Measurements from ENCODE around the gene TENM3.

The TENM3 gene

DNA sequence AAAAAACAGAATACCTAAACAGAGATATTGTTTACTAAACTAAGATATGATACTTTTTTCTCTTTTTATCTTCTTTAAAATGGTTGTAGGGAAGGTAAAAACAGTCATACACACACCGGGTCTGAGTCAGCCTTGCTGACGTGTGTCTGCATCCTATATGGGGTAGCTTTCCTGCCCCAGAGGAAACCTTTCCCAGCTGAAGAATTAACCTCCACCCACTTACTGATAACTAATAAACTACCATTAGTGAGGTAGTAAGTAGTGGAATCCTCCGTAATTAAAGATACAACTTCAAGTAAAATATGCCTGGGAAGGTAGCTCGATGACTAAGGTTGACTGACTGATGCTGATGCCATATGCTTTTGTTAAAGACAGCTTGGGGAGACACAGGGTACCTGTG is 361.8 kb downstream of the TENM3 start:
- Histone ChIP-seq H3K27ac (ENCODE audit: poor library complexity, severe bottlenecking) (no peak overlapping the region), H3K4me3 (ENCODE audit: severe bottlenecking) (no peak overlapping the region), H3K27me3 (ENCODE audit: insufficient read depth, poor library complexity, severe bottlenecking) (no peaks in the 10 kb centered on the region), H3K9me3 (ENCODE audit: severe bottlenecking) (no peaks in the 10 kb centered on the region), H3K4me1 (ENCODE audit: insufficient read depth, poor library complexity, severe bottlenecking) (peaks cover 4% of the 10 kb centered on the region), H3K36me3 (ENCODE audit: low read depth) (no peaks in the 10 kb centered on the region)
- DNase-seq (ENCODE audit: low spot score) (no peak), ATAC-seq (ENCODE audit: low read depth) (no peak)
- no peak for TF ChIP-seq CTCF (IDR thresholded peaks at IDR 0.05; ENCODE audit: poor library complexity, severe bottlenecking)

DNA sequence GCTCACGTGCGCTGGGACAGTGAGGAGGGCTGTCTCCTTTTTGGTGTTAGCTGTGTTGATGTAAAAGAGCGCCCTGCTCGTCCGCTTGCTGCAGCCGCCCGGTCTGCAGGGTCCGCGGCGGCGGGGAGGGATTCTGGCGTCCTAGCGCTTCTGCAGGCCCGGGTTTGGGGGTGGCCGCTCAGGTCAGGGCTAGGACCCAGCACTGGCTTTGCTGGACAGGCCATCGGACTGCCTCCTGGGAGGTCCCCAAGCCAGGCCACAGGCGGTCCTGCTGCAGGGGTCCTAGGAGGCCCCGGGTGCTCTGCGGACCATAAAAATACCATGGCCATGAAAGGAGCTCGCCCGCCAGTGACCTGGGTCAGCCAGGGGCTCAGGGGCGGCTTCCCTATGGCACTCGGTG is 365.3 kb downstream of the TENM3 start:
- H3K9me3 ChIP-seq (ENCODE audit: severe bottlenecking): no peaks in the 10 kb centered on the region
- DNase-seq (ENCODE audit: low spot score): no peak
- H3K4me1 ChIP-seq (ENCODE audit: insufficient read depth, poor library complexity, severe bottlenecking): peaks cover 4% of the 10 kb centered on the region
- no peaks in the 10 kb centered on the region for H3K36me3 ChIP-seq (ENCODE audit: low read depth)
- H3K4me3 ChIP-seq (ENCODE audit: severe bottlenecking): no peak overlapping the region
- no peak overlapping the region for H3K27ac ChIP-seq (ENCODE audit: poor library complexity, severe bottlenecking)
- ATAC-seq (ENCODE audit: low read depth): no peak
- no peaks in the 10 kb centered on the region for H3K27me3 ChIP-seq (ENCODE audit: insufficient read depth, poor library complexity, severe bottlenecking)
- no peak for TF ChIP-seq CTCF (IDR thresholded peaks at IDR 0.05; ENCODE audit: poor library complexity, severe bottlenecking)

DNA sequence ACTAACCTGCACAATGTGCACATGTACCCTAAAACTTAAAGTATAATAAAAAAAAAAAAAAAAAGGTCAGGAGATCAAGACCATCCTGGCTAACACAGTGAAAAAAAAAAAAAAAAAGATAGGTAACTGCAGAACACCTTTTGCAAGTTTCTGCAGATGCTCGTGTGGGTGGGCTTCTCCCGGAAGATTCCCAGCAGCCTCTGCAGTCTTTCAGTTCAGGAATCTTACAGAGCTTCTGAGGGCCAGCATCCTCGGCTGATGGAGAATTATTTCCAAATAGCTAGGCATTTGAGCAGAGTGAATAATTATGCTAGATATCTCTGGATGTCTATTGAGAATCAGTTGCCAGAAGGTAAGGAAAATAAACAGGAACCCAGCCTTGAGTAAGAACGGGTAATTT is 373.3 kb downstream of the TENM3 start:
- no peak for DNase-seq (ENCODE audit: low spot score)
- H3K9me3 ChIP-seq (ENCODE audit: severe bottlenecking): no peaks in the 10 kb centered on the region
- no peak overlapping the region for H3K4me3 ChIP-seq (ENCODE audit: severe bottlenecking)
- ATAC-seq (ENCODE audit: low read depth): no peak
- no peaks in the 10 kb centered on the region for H3K36me3 ChIP-seq (ENCODE audit: low read depth)
- H3K27me3 ChIP-seq (ENCODE audit: insufficient read depth, poor library complexity, severe bottlenecking): no peaks in the 10 kb centered on the region
- H3K27ac ChIP-seq (ENCODE audit: poor library complexity, severe bottlenecking): no peak overlapping the region
- no peak for TF ChIP-seq CTCF (IDR thresholded peaks at IDR 0.05; ENCODE audit: poor library complexity, severe bottlenecking)
- H3K4me1 ChIP-seq (ENCODE audit: insufficient read depth, poor library complexity, severe bottlenecking): no peaks in the 10 kb centered on the region

- H3K4me1 ChIP-seq (ENCODE audit: insufficient read depth, poor library complexity, severe bottlenecking): no peaks in the 10 kb centered on the region
- no peaks in the 10 kb centered on the region for H3K27me3 ChIP-seq (ENCODE audit: insufficient read depth, poor library complexity, severe bottlenecking)
- no peak for DNase-seq (ENCODE audit: low spot score)
- H3K4me3 ChIP-seq (ENCODE audit: severe bottlenecking): no peak overlapping the region
- H3K36me3 ChIP-seq (ENCODE audit: low read depth): no peaks in the 10 kb centered on the region
- H3K27ac ChIP-seq (ENCODE audit: poor library complexity, severe bottlenecking): no peak overlapping the region
- ATAC-seq (ENCODE audit: low read depth): no peak
- H3K9me3 ChIP-seq (ENCODE audit: severe bottlenecking): no peaks in the 10 kb centered on the region
- TF ChIP-seq CTCF (IDR thresholded peaks at IDR 0.05; ENCODE audit: poor library complexity, severe bottlenecking): no peak
These were observed 376.5 kb downstream of the TENM3 start for GRCh38 chr4:182619660-182620059.

DNA sequence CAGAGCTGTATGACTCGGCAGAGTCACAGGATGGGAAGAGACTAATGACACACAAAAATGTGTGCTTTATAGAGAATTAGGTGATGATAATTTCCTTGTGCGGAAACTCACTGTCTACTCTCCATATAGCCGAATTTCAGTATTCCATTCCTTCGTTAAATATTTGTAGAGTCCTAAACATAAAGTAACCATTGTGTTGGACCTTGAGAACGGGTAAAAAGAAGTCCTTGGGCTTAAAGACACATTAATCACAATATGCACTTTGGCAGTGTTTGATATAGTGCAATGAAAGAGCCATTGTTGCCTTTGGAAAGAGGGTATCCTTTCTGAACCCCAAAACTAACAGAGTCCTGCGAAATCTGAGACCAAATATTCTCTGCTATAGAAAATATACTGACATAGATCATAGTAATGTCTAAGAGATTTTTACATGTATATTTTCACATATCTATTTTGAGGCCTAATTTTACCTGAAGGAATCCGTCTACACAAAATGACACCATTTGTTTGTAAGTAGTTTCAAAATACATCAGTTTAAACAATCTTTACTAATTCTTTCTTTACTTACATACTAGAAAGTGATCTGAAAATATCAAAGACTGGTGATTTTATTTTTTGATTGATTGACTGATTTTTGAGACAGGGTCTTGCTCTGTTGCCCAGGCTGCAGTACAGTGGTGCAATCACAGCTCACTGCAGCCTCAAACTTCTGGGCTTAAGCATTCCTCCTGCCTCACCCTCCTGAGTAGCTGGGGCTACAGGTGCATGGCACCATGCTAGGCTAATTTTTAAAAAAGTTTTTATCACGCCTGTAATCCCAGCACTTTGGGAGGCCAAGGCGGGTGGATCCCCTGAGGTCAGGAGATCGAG is 377.1 kb downstream of the TENM3 start:
- TF ChIP-seq CTCF (IDR thresholded peaks at IDR 0.05; ENCODE audit: poor library complexity, severe bottlenecking): no peak
- Histone ChIP-seq H3K27me3 (ENCODE audit: insufficient read depth, poor library complexity, severe bottlenecking) (no peaks in the 10 kb centered on the region), H3K4me1 (ENCODE audit: insufficient read depth, poor library complexity, severe bottlenecking) (no peaks in the 10 kb centered on the region), H3K27ac (ENCODE audit: poor library complexity, severe bottlenecking) (no peak overlapping the region), H3K9me3 (ENCODE audit: severe bottlenecking) (no peaks in the 10 kb centered on the region), H3K4me3 (ENCODE audit: severe bottlenecking) (no peak overlapping the region), H3K36me3 (ENCODE audit: low read depth) (no peaks in the 10 kb centered on the region)
- ATAC-seq (ENCODE audit: low read depth) (no peak), DNase-seq (ENCODE audit: low spot score) (no peak)

Measured in RWPE2 (cell line).